Adrenal gland (tissue), 12 donors: ENCODE measurements around the gene TMEM115. TPM values are rescaled to one million over a fixed set of nuclear protein-coding genes. Genes with fewer than 3 reads are reported as not detected.
A peak's percentile ranks its signal among the peaks of the same experiment; 100 is the strongest.

ENCODE experiments used
- DNase-seq, 7 donors: peaks; one replicate each; pipeline ENCODE4 v3.0.0-alpha.2; 2019 to 2020
- H3K27ac ChIP-seq, 5 donors: fragments of 200-600 bp; sonication (generic) in 4 of 5; 1 replicate in 3 of 5; 2 replicates in 2 of 5; pipeline versions ENCODE4 v1.5.1 to v1.8.0; 2016 to 2020; ENCODE audit warnings: mild to moderate bottlenecking in 1 of 5
- H3K27me3 ChIP-seq: fragments of 200-600 bp; 2 replicates; pipeline ENCODE4 v1.8.0; 2021
- H3K36me3 ChIP-seq, 2 donors: fragments of 200-600 bp; replicated peaks in 1 of 2; 1 replicate in 1 of 2; 2 replicates in 1 of 2; pipeline versions ENCODE4 v1.5.1 to v1.8.0; 2018 to 2022
- H3K4me1 ChIP-seq, 2 donors: fragments of 200-600 bp; replicated peaks in 1 of 2; 1 replicate in 1 of 2; 2 replicates in 1 of 2; pipeline versions ENCODE4 v1.5.1 to v1.8.0; 2018 to 2021
- H3K4me3 ChIP-seq, 4 donors: fragments of 200-600 bp; sonication (generic) in 3 of 4; one replicate each; pipeline ENCODE4 v1.5.1; 2016 to 2018
- H3K9me3 ChIP-seq, 3 donors: fragments of 200-600 bp; sonication (generic) in 1 of 3; replicated peaks in 1 of 3; 1 replicate in 2 of 3; 2 replicates in 1 of 3; pipeline versions ENCODE4 v1.5.1 to v1.8.0; 2016 to 2021
- CTCF ChIP-seq, 6 experiments: fragments of 450-650 bp in 4 of 6; fragments of 200-600 bp in 2 of 6; sonication (generic) in 1 of 6; IDR thresholded peaks; 1 replicate in 5 of 6; 2 replicates in 1 of 6; pipeline versions ENCODE4 v1.5.1 to v1.8.0; 2016 to 2021; ENCODE audit warnings: antibody characterized with exemption in 6 of 6, mild to moderate bottlenecking in 2 of 6, moderate library complexity in 1 of 6
- POLR2A ChIP-seq, 2 donors: fragments of 450-650 bp; IDR thresholded peaks; one replicate each; pipeline ENCODE4 v1.6.1; 2017; ENCODE audit warnings: antibody characterized with exemption in 2 of 2, mild to moderate bottlenecking in 2 of 2, moderate library complexity in 1 of 2
- WGBS, 4 donors: extraction: QIAGEN DNeasy Blood & Tissue Kit in 2 of 4; methylation state at CpG; one replicate each; pipeline versions ENCODE4 v1.1.5 to v1.1.7; 2013 to 2017; 5-methylcytosine and 5-hydroxymethylcytosine counted together
- intact Hi-C, 2 donors: fragments of 100-400 bp; cut with DNase I; formaldehyde crosslinking; loops; one replicate each; pipeline versions ENCODE4 v1.14.1 to v1.15.0; 2022 to 2023
- polyA plus RNA-seq, 3 donors: library from polyadenylated mRNA; stranded (reverse); fragments of 200-250 nt in 2 of 3; fragments of 350-450 nt in 1 of 3; fragmentation: Illumina TruSeq in 1 of 3; extraction: RNeasy Lipid Tissue Mini Kit (QIAGEN cat#74804) in 1 of 3; gene quantifications; one replicate each; pipeline ENCODE4 v1.2.3, GENCODE V29; 2013 to 2014
- total RNA-seq, 9 donors: library from RNA; depleted of rRNA in 4 of 9; stranded (reverse); fragments of >200 nt in 4 of 9; fragments of 120-200 nt in 1 of 9; fragmentation: NEBNext Ultra II Directional in 1 of 9; extraction: Animal tissue kit (Norgen Biotek cat#: 25700) in 1 of 9; gene quantifications; one replicate each; pipeline versions ENCODE4 v1.1.0 to v1.2.4, GENCODE V29; 2013 to 2023
- donor health status: healthy with polysubstance abuse.
- donor health status: Bipolar disorder and iron deficiency.
- donor health status: DM: yes; HTN: yes; CAD: no.
- donor health status: DM: no; HTN: no; CAD: no.
- donor health status: DM: no; HTN: no; CAD: no.
- donor health status: DM: yes; HTN: yes; CAD: no.

TMEM115 gene
- total and polyA plus RNA-seq, 12 donors, result 23.6 to 88.5 (median 59.7) TPM

DNA sequence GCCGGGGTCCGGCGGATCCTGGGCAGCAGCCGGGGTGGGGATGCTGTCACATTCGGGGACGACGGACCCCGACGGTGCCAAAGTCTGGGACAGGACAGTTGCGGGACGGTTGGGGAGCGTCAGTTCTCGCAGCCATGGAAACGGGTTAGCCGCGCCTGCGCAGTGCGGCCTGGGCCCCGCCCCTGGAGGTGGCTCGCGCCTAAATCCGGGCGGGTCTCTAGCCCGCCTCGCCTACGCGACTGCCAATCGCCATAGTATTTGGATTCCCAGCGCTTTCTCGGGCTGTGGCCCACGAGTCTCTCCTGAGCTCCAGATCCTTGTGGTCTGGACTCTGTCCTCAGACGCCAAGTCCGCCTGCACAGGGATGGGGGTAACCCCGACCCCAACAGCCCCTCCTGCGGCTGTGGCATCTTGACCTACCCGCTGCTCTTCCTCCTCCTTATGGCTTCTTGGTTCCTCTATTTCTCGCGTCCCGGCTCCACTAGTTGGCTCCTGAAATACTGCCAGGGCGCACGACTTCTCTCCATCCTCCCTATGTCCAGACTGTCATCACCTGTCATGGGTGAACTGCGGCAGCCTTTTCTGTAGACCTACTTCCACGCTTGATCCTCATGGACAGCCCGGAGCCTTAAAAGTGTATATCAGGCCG is 13.6 kb downstream of the TMEM115 start, which contains the start of gene ZMYND10:
Gene ZMYND10, minus strand, starts transcription at position 147 of the 649 bp plus-strand sequence. CDS start 153 bp downstream, outside the sequence.
- no peaks in the 10 kb centered on the region for H3K9me3 ChIP-seq
- peak; percentile 51 to 78 (median 64) for DNase-seq
- peak within 1 kb of the TSS in 1 of 4 donors; percentile 30 for H3K4me3 ChIP-seq
- no peaks in the 10 kb centered on the region for H3K27me3 ChIP-seq
- WGBS, 4 donors, result 10 to 22% (median 12%) methylated on average over 15 to 45 of the region's 45 CpGs
- peaks cover 17 to 23% of the 10 kb centered on the region in 2 donors for H3K4me1 ChIP-seq
- TF ChIP-seq POLR2A (IDR thresholded peaks at IDR 0.05) (no peak), CTCF (IDR thresholded peaks at IDR 0.05) (no peak)
- H3K27ac ChIP-seq, result no peak within 1 kb of the TSS
- H3K36me3 ChIP-seq, result peaks cover 0 to 16% of the 10 kb centered on the region in 2 donors
- intact Hi-C loops, result loop anchor here (2.0 to 5.0 kb wide), 2 partner anchors 193 to 197 kb away; no protein-coding TSS in a partner anchor

GRCh38 chr3:50345008-50345407 is 14.3 kb downstream of the TMEM115 start:
- TF ChIP-seq POLR2A (IDR thresholded peaks at IDR 0.05) (no peak), CTCF (IDR thresholded peaks at IDR 0.05) (no peak)
- Histone ChIP-seq H3K36me3 (peaks cover 0 to 16% of the 10 kb centered on the region in 2 donors), H3K27ac (no peak overlapping the region), H3K4me1 (peaks cover 12 to 18% of the 10 kb centered on the region in 2 donors), H3K9me3 (no peaks in the 10 kb centered on the region), H3K27me3 (no peaks in the 10 kb centered on the region), H3K4me3 (peak overlapping the region in 1 of 4 donors; percentile 30)
- intact Hi-C loops, result loop anchor here in 1 of 2 donors (5.0 kb wide), 1 partner anchor 197 kb away; no protein-coding TSS in a partner anchor
- no peak for DNase-seq
- 70 to 82% (median 79%) methylated on average over 5 to 8 of the region's 8 CpGs for WGBS, 4 donors

- TF ChIP-seq CTCF (IDR thresholded peaks at IDR 0.05) (no peak), POLR2A (IDR thresholded peaks at IDR 0.05) (no peak)
- peaks cover 10 to 17% of the 10 kb centered on the region in 2 donors for H3K4me1 ChIP-seq
- no peak overlapping the region for H3K4me3 ChIP-seq
- intact Hi-C loops, result no loop called here
- no peak for DNase-seq
- H3K9me3 ChIP-seq, result no peaks in the 10 kb centered on the region
- H3K27ac ChIP-seq, result no peak overlapping the region
- peaks cover 0 to 7% of the 10 kb centered on the region in 2 donors for H3K36me3 ChIP-seq
- WGBS, 4 donors, result 78 to 91% (median 85%) methylated on average over 8 to 13 of the region's 13 CpGs
- no peaks in the 10 kb centered on the region for H3K27me3 ChIP-seq
Measured at GRCh38 chr3:50342813-50343633, 16.3 kb downstream of the TMEM115 start.

DNA sequence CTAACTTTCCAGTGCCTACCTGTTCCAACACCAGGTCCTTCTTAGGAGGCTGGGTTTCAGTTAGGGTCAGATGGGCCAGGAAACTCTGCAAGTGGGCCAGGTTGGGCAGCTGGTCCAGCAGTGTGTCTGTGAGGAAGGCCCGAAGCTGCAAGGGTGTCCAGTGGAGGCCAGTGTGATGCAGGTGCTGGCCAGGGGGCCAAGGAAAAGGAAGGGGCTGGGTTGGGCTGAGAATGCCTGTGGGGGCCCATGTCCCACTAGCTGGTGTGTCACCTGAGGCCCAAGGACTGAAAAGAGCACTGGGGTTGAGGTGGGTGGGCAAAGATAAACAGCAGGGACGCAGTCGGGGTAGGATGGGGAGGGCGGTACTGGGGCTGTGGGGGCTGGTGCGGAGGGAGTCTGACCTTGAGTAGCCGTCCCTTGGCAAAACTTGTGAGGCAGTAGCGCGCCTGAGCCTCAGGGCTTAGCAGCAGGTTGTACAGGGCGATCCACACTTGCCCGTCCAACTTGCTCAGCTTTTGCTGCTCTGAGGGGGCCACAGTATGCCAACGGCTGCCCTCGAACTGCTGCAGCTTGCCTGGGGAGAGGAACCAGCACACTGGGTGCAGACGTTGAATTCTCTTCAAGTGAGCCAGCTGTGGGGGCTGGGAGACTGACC is 17.2 kb downstream of the TMEM115 start:
- Histone ChIP-seq H3K27ac (no peak overlapping the region), H3K36me3 (no peaks in the 10 kb centered on the region), H3K4me1 (peaks cover 14 to 22% of the 10 kb centered on the region in 2 donors), H3K9me3 (no peaks in the 10 kb centered on the region), H3K4me3 (no peak overlapping the region), H3K27me3 (no peaks in the 10 kb centered on the region)
- intact Hi-C loops, result no loop called here
- DNase-seq, result no peak
- 77 to 90% (median 83%) methylated on average over 12 to 13 of the region's 13 CpGs for WGBS, 4 donors
- TF ChIP-seq CTCF (IDR thresholded peaks at IDR 0.05) (no peak), POLR2A (IDR thresholded peaks at IDR 0.05) (no peak)
